GM12878 (cell line): ENCODE results near the gene SAYSD1. TPM values are rescaled to one million over a fixed set of nuclear protein-coding genes. Genes with fewer than 3 reads are reported as not detected.
A peak's percentile ranks its signal among the peaks of the same experiment; 100 is the strongest.

Source experiments
- ATAC-seq: fragments of 200-7000 bp; cut with Tn5 transposase; 3 replicates; pipeline ENCODE4 v1.9.1; 2020; ENCODE audit warnings: mild to moderate bottlenecking, moderate library complexity
- BruUV-seq: library from RNA; stranded (reverse); fragments of 400-500 nt; replicated peaks from 2 replicates; lab custom pipeline; 2021; lab: Mats Ljungman, UMichigan
- CTCF ChIA-PET: fragments of 300-600 bp; sonication (Branson Sonifier 250); formaldehyde crosslinking; extraction: SDS; loops from one replicate; lab custom pipeline; 2021; ENCODE audit warnings: inconsistent platforms; lab: Yijun Ruan, JAX
- POLR2A ChIA-PET: fragments of 350-600 bp; formaldehyde crosslinking; extraction: SDS; loops from one replicate; lab custom pipeline; 2021; ENCODE audit warnings: inconsistent platforms; lab: Charles Lee
- RAD21 ChIA-PET: fragments of 300-600 bp; sonication (Branson Sonifier 250); formaldehyde crosslinking; loops from one replicate; lab custom pipeline; 2023; ENCODE audit warnings: antibody characterized with exemption; ENCODE audit not compliant: unreplicated experiment; lab: Charles Lee
- SMC1A ChIA-PET: fragments of 300-600 bp; sonication (Branson Sonifier 250); formaldehyde crosslinking; loops from one replicate; lab custom pipeline; 2023; ENCODE audit not compliant: unreplicated experiment, uncharacterized antibody; lab: Charles Lee
- DNase-seq: peaks from one replicate; pipeline ENCODE4 v3.0.0-alpha.2; 2011; ENCODE audit warnings: low read depth, low spot score
- FAIRE-seq: peaks from 3 replicates; lab custom pipeline; 2011; peaks lifted over from hg19 to GRCh38; lab: Jason Lieb, UNC
- H2AFZ ChIP-seq: 2 replicates; pipeline ENCODE4 v1.6.0; 2011; ENCODE audit warnings: low read depth, low read length, control low read depth; ENCODE audit not compliant: control insufficient read depth
- H3K27ac ChIP-seq: 2 replicates; pipeline ENCODE4 v1.5.1; 2011; ENCODE audit warnings: control low read depth; ENCODE audit not compliant: control insufficient read depth, insufficient read depth
- H3K27me3 ChIP-seq, 2 experiments: replicated peaks in 1 of 2; 2 replicates each; pipeline versions ENCODE4 v1.6.0 to v1.6.1; 2011; ENCODE audit warnings: low read length in 1 of 2; ENCODE audit not compliant: control insufficient read depth in 2 of 2, insufficient read depth in 2 of 2
- H3K36me3 ChIP-seq, 2 experiments: 2 replicates each; pipeline ENCODE4 v1.5.1; 2011; ENCODE audit warnings: low read length in 1 of 2; ENCODE audit not compliant: control insufficient read depth in 2 of 2, insufficient read depth in 2 of 2
- H3K4me1 ChIP-seq: 2 replicates; pipeline ENCODE4 v1.6.1; 2011; ENCODE audit warnings: mild to moderate bottlenecking, low read length, moderate library complexity, mixed read lengths; ENCODE audit not compliant: control insufficient read depth, insufficient read depth
- H3K4me2 ChIP-seq: 2 replicates; pipeline ENCODE4 v1.6.0; 2011; ENCODE audit warnings: control low read depth; ENCODE audit not compliant: control insufficient read depth, insufficient read depth
- H3K4me3 ChIP-seq: fragments of 200-600 bp; sonication (generic); 2 replicates; pipeline ENCODE4 v1.5.1; 2016
- H3K79me2 ChIP-seq: 2 replicates; pipeline ENCODE4 v1.6.0; 2011; ENCODE audit warnings: low read length; ENCODE audit not compliant: control insufficient read depth, insufficient read depth
- H3K9ac ChIP-seq: 2 replicates; pipeline ENCODE4 v1.8.0; 2011; ENCODE audit warnings: low read length, control low read depth, mixed read lengths; ENCODE audit not compliant: control insufficient read depth, insufficient read depth
- H3K9me3 ChIP-seq: replicated peaks from 3 replicates; pipeline ENCODE4 v1.5.1; 2011; ENCODE audit warnings: mild to moderate bottlenecking, low read length; ENCODE audit not compliant: control insufficient read depth, insufficient read depth
- H4K20me1 ChIP-seq: 2 replicates; pipeline ENCODE4 v1.6.0; 2011; ENCODE audit not compliant: control insufficient read depth, insufficient read depth
- ASH2L ChIP-seq: fragments of 300-600, 200-600 bp; sonication (generic); IDR thresholded peaks from 2 replicates; pipeline ENCODE4 v1.6.1; 2017; ENCODE audit warnings: low read depth, mild to moderate bottlenecking, borderline replicate concordance
- BCL11A ChIP-seq: IDR thresholded peaks from 2 replicates; pipeline ENCODE4 v1.6.1; 2011; ENCODE audit warnings: low read depth, low read length
- RAD21 ChIP-seq: IDR thresholded peaks from 2 replicates; pipeline ENCODE4 v1.6.1; 2011; ENCODE audit warnings: mild to moderate bottlenecking, low read depth, low read length, moderate library complexity; ENCODE audit not compliant: insufficient read depth
- SMC3 ChIP-seq: IDR thresholded peaks from 2 replicates; pipeline ENCODE4 v1.6.1; 2011; ENCODE audit warnings: low read length, improper control_type of control experiment, borderline replicate concordance
- WGBS: methylation state at CpG from one replicate; pipeline ENCODE4 v1.1.6; 2016; ENCODE audit warnings: low lambda C conversion rate; ENCODE audit not compliant: insufficient replicate concordance, insufficient coverage; ENCODE audit errors: missing lambda C conversion rate; 5-methylcytosine and 5-hydroxymethylcytosine counted together
- in situ Hi-C: fragments of 300-500 bp; cut with MboI; formaldehyde crosslinking; loops from 9 replicates; pipeline ENCODE4 v1.14.3; 2018; ENCODE audit warnings: mixed read lengths
- intact Hi-C: fragments of 100-400 bp; cut with micrococcal nuclease; formaldehyde crosslinking; loops from one replicate; pipeline ENCODE4 v1.14.2; 2022; ENCODE audit not compliant: unreplicated experiment
- polyA plus RNA-seq, 11 experiments: library from polyadenylated mRNA; depleted of rRNA in 4 of 11; unstranded in 6 of 11; stranded (reverse) in 5 of 11; fragments of >200 nt; fragmentation: Nextera tagmentation in 4 of 11; fragmentation: Illumina TruSeq in 1 of 11; extraction: Ambion mirVana in 4 of 11; extraction: Trizol in 1 of 11; gene quantifications; 1 replicate in 1 of 11; 2 replicates in 10 of 11; pipeline versions ENCODE4 v1.2.1 to v1.2.3, GENCODE V29; 2011 to 2016; ENCODE audit warnings: inconsistent platforms in 2 of 11, missing spikeins in 2 of 11, low read depth in 1 of 11
- total RNA-seq, 4 experiments: library from RNA; depleted of rRNA in 3 of 4; stranded (reverse); fragments of >200 nt in 3 of 4; fragmentation: Illumina TruSeq in 1 of 4; extraction: Trizol in 1 of 4; gene quantifications; 2 replicates each; pipeline versions ENCODE4 v1.2.1 to v1.2.3, GENCODE V29; 2013 to 2021
- TF ChIP-seq, protein P1 (sequence below): fragments of 450-650 bp; IDR thresholded peaks from 2 replicates; pipeline ENCODE4 v1.6.1; 2017; ENCODE audit warnings: mild to moderate bottlenecking
- TF ChIP-seq, protein P2 (sequence below): fragments of 150-350 bp; IDR thresholded peaks from 2 replicates; pipeline ENCODE4 v1.6.1; 2016; ENCODE audit warnings: low read depth, low read length
- TF ChIP-seq, protein P3 (sequence below), 3 experiments: IDR thresholded peaks in 2 of 3; conservative IDR thresholded peaks in 1 of 3; 2 replicates each; pipeline ENCODE4 v1.5.1; 2011; ENCODE audit warnings: low read depth in 3 of 3, low read length in 3 of 3, mild to moderate bottlenecking in 3 of 3, control low read depth in 2 of 3, moderate library complexity in 2 of 3, inconsistent platforms in 1 of 3, mixed read lengths in 1 of 3; ENCODE audit not compliant: control insufficient read depth in 2 of 3, insufficient read depth in 1 of 3; ENCODE audit errors: extremely low read depth in 1 of 3

Gene SAYSD1
- total and polyA plus RNA-seq, 10 of the 15 experiments (the other 5 are each of a cell fraction or from before 2014, with no cell fraction given) = 1.5 to 7.3 (median 6.4) TPM

DNA sequence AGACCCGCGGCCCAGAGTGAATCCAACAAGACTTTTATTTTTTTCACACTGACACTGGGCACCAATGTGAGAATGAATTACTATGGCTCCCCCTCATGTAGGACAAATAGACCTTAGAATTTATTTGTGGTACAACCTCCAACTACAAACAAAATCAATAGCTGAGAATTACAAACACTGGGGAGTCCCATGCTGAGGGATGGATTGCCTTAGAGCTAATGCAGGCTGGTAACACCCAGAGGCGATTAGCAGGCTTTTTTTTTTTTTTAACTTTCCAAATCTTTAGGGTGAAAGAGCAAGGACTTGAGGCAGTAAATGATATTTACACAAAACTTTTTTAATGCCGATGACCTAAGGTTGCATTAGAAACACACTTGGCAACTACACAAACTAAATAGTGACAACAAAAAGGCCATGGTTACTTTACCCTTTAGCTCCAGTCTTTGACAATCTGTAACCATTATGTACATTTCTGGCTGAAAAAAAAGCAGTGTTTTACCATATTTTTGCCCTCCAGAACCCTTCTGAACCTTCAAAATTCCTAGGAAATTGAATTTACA, 21.8 kb downstream of the SAYSD1 start:
- 57% methylated on average over 4 of the region's 4 CpGs for WGBS
- SMC1A ChIA-PET = interaction anchor here (0.6 to 1.5 kb wide), 5 partner anchors 9 to 116 kb away, joined by 3 to 4 read pairs (median 3); no protein-coding TSS in a partner anchor
- Histone ChIP-seq H3K9me3 (no peaks in the 10 kb centered on the region), H3K79me2 (no peaks in the 10 kb centered on the region), H4K20me1 (no peaks in the 10 kb centered on the region), H3K27me3 (peaks cover 0 to 13% of the 10 kb centered on the region in 2 experiments), H3K4me2 (no peak overlapping the region), H3K36me3 (no peaks in the 10 kb centered on the region), H3K9ac (no peak overlapping the region), H3K4me1 (no peaks in the 10 kb centered on the region), H3K27ac (no peak overlapping the region), H2AFZ (no peak overlapping the region), H3K4me3 (no peak overlapping the region)
- RAD21 ChIA-PET = interaction anchor here (2.8 kb wide), 1 partner anchor 96 kb away, joined by 9 read pairs; no protein-coding TSS in a partner anchor
- CTCF ChIA-PET = interaction anchor here (0.6 to 2.8 kb wide), 4 partner anchors 9 to 96 kb away, joined by 3 to 10 read pairs (median 5); no protein-coding TSS in a partner anchor
- ATAC-seq (no peak), DNase-seq (no peak), FAIRE-seq (no peak)
- POLR2A ChIA-PET = no interaction called here
- in situ Hi-C loops = no loop called here
- BruUV-seq = no TSS peak
- intact Hi-C loops = loop anchor here (5.0 kb wide), 1 partner anchor 66 kb away; no protein-coding TSS in a partner anchor
- TF ChIP-seq ASH2L = no peak

DNA sequence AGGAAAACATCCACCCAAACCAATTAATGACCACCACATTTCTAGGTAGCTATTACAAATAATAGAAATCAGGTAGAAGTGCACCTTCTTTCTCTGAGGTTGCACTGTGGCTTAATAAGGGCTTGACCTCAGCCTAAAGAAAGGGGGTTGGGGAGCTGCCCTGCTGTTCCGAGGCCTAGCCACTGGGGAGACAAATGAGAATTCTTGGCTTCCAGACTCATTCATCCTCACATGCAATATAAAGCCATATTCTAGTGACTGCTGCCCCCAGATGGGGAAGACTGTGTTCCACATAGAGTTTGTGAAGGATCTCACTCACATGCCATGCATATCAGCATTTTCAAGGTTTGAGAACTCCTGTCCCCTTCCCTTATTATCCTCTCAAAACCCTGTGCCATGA, 22.9 kb downstream of the SAYSD1 start:
- POLR2A ChIA-PET = no interaction called here
- intact Hi-C loops (loop anchor here (1.0 to 5.0 kb wide), 2 partner anchors 65 to 89 kb away; no protein-coding TSS in a partner anchor), in situ Hi-C loops (no loop called here)
- DNase-seq (no peak), FAIRE-seq (no peak), ATAC-seq (peak; percentile 73)
- Histone ChIP-seq H3K9ac (no peak overlapping the region), H3K36me3 (no peaks in the 10 kb centered on the region), H3K79me2 (no peaks in the 10 kb centered on the region), H3K9me3 (no peaks in the 10 kb centered on the region), H4K20me1 (no peaks in the 10 kb centered on the region), H3K27ac (no peak overlapping the region), H3K4me2 (no peak overlapping the region), H2AFZ (no peak overlapping the region), H3K4me3 (no peak overlapping the region), H3K27me3 (peaks cover 0 to 16% of the 10 kb centered on the region in 2 experiments), H3K4me1 (no peaks in the 10 kb centered on the region)
- no TSS peak for BruUV-seq
- CTCF ChIA-PET = interaction anchor here (0.6 to 2.8 kb wide), 4 partner anchors 10 to 220 kb away, joined by 3 to 10 read pairs (median 8); no protein-coding TSS in a partner anchor
- SMC1A ChIA-PET = interaction anchor here (0.8 kb wide), 1 partner anchor 95 kb away, joined by 3 read pairs; no protein-coding TSS in a partner anchor
- RAD21 ChIA-PET = interaction anchor here (2.8 kb wide), 1 partner anchor 95 kb away, joined by 9 read pairs; no protein-coding TSS in a partner anchor
- 7% methylated on average over 1 of the region's 1 CpG for WGBS
- TF ChIP-seq, protein P1, sequence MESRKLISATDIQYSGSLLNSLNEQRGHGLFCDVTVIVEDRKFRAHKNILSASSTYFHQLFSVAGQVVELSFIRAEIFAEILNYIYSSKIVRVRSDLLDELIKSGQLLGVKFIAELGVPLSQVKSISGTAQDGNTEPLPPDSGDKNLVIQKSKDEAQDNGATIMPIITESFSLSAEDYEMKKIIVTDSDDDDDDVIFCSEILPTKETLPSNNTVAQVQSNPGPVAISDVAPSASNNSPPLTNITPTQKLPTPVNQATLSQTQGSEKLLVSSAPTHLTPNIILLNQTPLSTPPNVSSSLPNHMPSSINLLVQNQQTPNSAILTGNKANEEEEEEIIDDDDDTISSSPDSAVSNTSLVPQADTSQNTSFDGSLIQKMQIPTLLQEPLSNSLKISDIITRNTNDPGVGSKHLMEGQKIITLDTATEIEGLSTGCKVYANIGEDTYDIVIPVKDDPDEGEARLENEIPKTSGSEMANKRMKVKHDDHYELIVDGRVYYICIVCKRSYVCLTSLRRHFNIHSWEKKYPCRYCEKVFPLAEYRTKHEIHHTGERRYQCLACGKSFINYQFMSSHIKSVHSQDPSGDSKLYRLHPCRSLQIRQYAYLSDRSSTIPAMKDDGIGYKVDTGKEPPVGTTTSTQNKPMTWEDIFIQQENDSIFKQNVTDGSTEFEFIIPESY = no peak
- no peak for TF ChIP-seq BCL11A
- TF ChIP-seq, protein P2, sequence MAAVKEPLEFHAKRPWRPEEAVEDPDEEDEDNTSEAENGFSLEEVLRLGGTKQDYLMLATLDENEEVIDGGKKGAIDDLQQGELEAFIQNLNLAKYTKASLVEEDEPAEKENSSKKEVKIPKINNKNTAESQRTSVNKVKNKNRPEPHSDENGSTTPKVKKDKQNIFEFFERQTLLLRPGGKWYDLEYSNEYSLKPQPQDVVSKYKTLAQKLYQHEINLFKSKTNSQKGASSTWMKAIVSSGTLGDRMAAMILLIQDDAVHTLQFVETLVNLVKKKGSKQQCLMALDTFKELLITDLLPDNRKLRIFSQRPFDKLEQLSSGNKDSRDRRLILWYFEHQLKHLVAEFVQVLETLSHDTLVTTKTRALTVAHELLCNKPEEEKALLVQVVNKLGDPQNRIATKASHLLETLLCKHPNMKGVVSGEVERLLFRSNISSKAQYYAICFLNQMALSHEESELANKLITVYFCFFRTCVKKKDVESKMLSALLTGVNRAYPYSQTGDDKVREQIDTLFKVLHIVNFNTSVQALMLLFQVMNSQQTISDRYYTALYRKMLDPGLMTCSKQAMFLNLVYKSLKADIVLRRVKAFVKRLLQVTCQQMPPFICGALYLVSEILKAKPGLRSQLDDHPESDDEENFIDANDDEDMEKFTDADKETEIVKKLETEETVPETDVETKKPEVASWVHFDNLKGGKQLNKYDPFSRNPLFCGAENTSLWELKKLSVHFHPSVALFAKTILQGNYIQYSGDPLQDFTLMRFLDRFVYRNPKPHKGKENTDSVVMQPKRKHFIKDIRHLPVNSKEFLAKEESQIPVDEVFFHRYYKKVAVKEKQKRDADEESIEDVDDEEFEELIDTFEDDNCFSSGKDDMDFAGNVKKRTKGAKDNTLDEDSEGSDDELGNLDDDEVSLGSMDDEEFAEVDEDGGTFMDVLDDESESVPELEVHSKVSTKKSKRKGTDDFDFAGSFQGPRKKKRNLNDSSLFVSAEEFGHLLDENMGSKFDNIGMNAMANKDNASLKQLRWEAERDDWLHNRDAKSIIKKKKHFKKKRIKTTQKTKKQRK = no peak
- TF ChIP-seq, protein P3, sequence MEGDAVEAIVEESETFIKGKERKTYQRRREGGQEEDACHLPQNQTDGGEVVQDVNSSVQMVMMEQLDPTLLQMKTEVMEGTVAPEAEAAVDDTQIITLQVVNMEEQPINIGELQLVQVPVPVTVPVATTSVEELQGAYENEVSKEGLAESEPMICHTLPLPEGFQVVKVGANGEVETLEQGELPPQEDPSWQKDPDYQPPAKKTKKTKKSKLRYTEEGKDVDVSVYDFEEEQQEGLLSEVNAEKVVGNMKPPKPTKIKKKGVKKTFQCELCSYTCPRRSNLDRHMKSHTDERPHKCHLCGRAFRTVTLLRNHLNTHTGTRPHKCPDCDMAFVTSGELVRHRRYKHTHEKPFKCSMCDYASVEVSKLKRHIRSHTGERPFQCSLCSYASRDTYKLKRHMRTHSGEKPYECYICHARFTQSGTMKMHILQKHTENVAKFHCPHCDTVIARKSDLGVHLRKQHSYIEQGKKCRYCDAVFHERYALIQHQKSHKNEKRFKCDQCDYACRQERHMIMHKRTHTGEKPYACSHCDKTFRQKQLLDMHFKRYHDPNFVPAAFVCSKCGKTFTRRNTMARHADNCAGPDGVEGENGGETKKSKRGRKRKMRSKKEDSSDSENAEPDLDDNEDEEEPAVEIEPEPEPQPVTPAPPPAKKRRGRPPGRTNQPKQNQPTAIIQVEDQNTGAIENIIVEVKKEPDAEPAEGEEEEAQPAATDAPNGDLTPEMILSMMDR (IDR thresholded peaks at IDR 0.05 in 2 of 3, conservative IDR thresholded peaks at IDR 0.05 in 1 of 3; ENCODE audit: control insufficient read depth in 2 of 3, extremely low read depth in 1 of 3, insufficient read depth in 1 of 3, low read depth in 3 of 3, low read length in 3 of 3) = peak; percentile 17 to 46 (median 27); a peak in 4 of 6 replicates
- peak; percentile 48 for TF ChIP-seq RAD21
- TF ChIP-seq SMC3 = peak; percentile 46; the same call in 1 of the 2 replicates
